ENCODE measurements around the gene ZNF185.
"Not testable (repeated sequence)": the region's sequence is repeated elsewhere in the genome, so short reads cannot be mapped to it uniquely, and the experiment has no call there.

ZNF185 gene

DNA sequence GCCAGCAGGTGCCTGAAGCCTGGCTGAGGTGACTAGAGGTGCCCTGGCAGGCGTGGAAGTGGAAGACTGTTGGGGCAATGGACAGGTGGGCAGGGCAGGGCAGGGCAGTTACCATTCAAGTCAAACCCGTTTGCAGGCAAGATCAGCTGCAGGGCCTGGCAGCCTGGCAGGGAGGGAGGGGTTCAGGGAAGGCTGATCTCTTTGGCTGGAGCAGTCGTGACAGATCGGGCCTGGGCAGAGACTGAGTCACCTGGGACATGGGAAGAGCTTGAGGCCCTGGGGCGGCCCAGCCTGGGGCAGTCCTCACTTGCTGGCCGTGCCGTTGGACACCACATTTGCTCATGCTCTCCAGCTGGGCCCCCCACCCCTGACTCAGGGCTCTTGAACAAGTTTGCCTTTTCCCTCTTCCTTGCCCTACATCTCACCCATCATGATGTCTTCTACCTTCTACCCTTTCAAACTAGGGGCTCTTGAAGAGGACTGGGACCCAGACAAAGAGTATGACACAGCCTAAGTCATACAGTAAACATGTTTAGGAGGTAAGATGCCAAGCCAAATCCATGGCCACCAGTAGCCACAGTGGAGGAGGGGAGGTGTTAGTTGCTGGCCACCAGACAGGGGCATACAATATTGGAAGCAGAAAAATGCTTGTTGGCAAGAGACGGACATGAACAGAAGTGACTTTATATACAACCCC lies 2.0 kb upstream of the ZNF185 start:
- no peak for DNase-seq

DNA sequence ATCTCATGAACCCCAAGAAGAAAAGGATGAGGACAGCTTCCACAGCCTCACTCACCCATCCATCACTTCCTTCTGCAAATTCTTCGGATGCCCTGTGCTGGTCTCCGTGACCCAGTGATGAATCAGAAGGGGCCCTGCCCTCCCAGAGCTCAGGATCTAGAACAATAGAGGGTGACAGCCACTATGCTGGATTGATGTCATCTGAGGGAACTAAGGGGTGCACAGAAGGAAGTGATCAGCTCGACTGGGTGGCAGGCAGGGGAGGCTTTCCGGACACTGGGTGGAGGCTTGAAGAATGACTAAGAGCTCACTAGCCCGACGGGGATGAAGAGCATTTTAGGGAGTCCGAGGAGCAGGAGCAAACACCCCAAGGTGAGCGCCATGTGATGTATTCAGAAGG lies 1.4 kb upstream of the ZNF185 start:
- DNase-seq, result no peak

DNA sequence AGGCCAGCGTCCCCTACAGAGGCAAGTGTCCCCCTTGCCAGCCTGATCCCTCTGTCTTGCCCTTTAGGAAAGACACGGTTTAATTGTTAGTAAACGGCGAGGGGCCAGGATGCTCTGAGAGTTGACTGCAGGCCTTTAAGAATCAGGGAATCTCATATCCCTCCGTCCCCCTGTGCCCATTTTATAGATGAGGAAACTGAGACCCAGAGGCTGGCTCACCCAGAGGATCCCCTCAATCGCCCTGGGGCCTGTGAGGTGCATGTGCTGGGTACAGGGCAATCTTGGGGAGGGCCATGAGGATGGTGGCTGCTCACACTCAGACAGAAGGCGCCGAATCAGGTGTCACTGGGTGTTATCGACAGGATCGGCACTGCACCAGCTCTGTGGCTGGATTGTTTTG lies 575 bp downstream of the ZNF185 start:
- DNase-seq, result no peak

DNA sequence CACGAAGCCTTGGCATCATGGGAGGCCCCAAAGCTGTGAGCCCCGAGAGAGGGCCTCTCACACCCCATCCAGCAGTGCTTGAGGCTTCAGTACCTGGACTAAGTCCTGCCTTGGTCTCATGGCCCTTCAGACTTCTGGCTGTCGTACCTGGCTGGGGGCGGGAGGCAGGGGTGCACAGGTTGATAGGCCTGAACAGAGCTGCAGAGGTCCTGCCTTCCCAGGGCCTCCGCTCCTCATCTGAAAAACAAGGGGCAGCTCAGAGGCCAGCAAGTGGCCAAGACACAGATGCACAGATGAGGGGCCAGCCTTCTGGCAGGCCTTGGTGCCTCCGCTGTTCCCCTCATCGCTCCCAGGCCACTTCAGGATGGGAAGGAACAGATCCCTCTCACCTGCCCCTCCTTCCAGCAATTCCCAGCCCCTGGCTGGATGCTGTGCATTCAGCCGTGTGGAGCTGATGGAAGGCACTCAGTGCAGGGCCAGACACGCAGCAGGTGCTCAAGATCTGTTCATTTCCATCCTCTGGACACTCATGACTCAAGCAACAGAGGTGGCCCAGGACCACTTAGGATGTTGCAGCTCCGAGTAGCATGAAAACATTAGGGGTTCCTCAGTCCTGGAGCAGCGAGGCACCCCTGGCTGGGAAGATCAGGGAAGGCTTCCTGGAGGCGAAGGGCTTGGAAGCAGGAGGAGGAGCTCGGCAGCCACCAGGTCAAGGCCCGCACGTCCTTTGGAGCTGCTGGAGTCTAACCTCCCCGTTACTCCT lies 1.4 kb downstream of the ZNF185 start:
- no peak for DNase-seq

DNA sequence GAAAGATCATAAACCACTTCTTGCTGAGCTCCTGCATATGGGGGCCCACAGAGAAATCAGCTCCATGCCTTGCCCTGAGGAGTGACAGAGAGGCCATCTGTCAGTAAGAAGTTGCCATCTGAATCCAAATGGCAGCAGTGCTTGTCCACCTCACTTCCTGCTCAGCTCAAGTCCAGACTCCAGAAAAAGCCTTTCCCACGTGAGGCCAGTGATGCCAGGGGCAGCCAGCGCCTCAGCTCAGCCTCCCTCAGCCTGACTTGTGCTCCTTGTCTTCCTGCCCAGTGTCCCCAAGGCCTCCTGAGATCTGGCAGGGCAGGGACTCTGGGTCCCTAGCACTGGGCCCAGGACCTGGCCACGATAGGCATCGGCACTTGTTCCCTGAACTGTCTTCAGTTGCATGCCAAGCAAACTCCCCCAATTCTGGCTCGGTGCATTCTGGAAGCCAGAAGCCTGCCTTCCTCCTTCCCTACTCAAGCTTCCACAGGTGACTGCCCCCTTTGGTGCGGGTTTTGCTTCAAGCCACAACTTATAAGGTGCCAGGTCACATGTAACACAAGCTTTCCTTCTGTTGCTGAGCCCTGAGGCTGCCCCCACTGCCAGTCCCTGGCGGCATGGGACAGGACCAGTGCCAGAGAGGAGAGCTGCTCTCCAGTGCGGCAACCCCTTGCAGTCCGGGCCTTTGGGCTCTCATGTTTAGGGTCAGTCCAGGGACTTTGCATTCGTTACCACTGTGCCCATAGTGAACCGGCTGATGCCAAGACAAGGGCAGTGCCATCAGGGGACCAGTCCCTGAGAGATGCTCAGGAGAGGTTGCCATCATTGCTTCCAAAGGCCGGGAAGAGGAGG lies 2.2 kb downstream of the ZNF185 start:
- DNase-seq, result no peak

DNA sequence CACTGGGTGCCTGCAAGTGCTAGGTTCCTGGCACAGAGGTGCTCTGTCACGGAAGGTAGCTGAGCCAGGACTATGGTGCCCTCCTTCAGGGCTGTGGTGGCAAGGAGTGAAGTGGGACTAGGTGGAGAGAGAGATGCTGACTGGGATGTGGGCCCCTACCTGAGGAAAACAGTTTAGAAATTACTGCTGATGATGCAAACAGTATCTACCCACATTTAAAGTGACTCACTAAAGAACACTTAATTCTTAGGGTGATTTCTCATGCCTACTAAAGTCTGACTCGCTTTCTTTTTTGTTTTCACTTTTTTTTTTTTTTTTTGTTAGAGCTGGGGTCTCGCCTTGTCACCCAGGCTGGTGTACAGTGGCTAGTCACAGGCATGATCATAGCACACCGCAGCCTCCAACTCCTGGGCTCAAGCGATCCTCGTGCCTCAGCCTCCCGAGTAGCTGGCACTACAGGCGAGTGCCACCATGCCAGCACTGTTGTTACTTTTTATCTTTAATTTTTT lies 3.1 kb downstream of the ZNF185 start:
- DNase-seq, result no peak

DNA sequence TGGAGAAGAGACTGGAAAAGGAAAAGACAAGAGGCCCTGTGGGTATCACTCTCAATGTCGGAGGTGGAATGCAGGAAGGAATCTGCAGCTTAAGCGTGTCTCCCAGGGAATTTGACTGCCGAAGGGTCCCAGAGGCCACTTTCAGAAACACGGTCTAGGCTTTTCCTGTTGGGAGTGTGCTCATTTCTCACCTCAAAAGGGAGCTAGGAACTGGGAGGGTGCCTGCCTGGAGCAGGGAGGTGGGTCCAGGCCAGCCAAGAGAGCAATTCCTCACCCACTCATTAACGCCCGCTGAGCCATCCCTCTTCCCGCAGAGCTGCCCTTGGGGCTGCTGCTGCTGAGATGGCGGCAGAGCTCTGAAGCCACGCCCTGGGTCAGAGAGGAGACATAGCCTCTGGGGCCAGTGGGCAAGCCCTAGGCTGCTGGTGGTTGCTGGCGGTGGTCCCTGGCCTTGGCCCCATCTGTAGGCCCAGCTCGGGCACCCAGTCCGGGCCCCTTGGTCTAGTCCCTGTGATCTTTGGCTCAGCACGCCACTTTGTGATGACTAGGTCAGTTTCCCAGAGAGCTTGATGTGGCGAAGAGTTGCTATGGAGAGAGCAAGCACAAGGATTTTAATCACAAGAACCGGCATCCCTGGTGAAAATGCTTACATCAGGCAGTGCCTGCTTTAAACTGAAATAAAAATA lies 4.1 kb downstream of the ZNF185 start:
- no peak for DNase-seq

DNA sequence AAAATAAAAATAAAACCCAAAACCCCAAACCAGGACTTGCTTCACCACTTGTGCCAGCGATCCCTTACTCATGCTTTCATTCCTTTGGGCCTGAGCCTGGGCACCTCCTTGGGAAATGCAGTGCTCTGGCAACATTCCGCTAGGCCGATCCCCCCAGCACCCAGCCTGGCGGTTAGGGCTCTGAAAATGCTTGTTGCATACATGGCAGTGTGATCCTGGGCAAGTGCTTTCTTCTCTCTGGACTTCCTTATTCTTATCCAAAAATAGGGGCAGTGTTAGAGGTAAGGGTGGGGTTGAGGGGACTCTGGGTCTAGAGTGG lies 4.6 kb downstream of the ZNF185 start:
- no peak for DNase-seq

DNA sequence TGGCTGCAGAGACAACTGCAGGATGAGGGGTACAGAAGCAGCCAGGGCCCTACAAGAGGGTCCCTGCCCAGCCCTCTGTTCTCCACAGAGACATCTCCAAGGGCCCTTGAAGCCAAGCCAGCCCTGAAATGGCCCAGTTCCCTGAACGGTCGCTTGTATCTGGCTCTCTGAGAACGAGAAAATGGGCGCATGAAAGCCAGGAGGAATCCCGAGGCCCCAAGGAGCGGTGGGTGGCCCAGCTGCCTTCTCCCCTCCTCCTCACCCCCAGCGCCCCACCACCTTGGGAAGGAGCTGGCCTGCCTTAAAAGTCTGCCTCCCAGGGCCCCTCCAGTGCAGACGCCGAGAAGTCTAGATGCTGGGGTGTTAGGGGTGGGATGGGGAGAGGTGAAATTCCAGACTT lies 5.7 kb downstream of the ZNF185 start:
- no peak for DNase-seq

DNA sequence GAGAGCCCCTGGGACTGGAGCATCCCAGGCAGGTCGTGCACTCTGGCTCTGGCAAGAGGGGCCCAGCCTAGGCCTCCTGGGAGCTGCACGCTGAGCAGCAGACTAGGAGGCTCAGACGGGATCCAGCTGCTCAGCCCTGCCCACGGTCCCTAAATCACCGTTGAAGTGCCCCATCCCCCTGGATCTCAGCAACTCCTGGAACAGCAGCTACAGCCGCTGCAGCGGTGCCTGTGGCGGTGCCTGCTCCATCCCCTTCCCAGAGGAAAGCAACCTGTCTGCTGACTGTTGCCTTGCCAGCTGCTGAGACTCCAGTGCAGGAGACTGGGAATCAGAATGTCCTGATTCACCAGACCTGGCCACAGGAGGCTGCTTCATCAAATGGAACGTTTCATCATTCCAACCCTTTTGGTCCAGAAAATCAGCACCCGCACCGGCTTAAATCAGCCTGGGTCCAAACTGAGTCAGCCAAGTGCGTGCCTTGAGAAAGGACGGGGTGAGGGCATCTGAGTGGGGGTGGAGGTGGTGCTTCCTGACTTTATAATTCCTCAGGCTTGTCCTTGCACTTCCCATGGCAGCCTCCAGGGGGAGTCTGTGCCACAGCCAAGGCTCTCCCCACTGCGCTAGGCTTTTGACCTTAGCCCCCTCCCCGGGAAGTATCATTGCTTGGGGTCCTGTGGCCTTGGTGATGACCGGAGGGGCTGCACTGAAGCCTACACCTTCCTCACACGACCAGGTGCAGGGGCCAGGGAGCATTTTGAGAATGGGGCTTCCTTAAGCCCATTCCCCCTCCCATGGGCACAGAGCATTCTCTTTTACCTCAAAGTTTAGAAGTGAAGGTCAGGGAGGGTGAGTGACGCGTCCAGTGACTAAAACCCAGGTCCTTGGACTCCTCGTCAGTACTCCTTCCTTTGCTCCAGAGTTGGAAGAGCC lies 6.5 kb downstream of the ZNF185 start:
- DNase-seq, result peak; percentile 47

DNA sequence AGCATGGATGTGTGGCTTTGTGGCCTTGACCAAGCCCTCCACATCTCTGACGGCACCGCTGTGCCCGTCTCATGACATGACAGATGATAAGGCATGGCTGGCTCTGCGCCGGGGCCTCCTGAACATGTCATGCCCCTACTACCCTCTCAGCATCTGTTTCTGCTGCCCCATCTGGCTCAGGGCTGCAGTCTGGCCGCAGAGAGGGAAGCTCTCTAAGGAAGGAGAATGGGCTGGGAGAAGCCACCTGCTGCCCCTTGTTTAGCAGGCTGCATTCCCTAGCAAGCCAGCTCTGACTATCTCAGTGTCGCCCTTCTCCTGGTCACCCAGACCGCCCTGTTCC lies 7.2 kb downstream of the ZNF185 start:
- no peak for DNase-seq

DNA sequence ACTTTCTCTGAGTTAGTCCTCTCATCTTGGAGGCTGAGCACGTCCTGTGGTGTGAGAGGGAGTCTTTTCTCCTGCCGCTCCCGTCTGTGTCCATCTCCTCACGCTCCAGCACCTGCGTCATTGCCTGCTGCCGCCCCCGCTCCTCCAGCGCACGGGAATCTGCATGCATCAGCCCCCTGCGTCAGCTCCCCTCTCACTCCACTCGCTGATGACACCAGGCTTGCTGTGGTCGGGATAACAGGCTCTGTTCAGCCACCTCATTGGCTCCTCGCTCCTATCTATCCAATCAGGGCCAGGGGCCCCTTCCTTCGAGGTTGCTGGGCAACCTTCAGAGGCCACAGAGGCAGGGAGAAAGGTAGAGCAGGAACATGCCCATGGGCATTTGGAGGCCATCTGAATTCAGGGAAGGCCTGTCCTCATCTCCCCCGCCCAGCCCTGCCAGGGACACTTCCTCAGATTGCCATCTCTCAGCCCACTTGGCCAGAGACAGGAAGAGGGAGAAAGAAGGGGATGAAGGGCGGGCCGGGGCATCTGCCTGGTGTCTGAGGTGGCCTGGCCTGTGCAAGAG lies 9.3 kb downstream of the ZNF185 start:
- DNase-seq, result no peak

DNA sequence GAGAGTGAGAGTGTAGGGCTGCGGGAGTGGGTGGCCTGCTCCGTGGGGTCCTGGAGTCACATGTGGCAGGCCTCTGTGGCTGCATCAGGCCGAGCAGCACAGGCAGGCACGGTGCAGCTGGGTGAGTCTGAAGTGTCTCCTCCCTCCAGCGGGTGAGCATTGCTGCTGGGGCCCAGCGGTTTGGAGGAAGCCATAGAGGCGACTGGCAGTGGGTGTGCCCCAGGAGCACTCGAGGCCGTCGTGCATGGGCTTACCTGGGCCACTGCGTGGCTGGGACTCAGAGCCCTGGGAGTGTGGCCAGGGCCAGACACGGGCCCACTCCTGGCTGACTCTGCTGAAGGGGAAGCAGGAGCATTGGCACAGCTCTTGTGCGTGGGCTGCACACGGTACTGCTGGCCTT lies 10.6 kb downstream of the ZNF185 start:
- DNase-seq, result no peak

DNA sequence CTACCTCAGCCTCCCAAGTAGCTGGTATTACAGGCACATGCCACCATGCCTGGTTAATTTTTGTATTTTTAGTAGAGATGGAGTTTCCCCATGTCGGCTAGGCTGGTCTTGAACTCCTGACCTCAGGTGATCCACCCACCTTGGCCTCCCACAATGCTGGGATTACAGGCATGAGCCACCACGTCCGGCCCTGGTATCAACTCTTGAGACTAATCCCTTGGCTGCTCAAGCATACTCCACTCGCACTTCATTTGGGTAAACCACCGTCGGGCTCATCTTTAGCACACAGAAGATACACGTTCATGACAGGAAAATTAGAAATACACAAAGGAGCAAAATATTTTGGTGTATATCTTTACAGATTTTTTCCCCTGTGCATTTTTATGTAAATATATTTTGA lies 12.2 kb downstream of the ZNF185 start:
- not testable (repeated sequence) for DNase-seq

DNA sequence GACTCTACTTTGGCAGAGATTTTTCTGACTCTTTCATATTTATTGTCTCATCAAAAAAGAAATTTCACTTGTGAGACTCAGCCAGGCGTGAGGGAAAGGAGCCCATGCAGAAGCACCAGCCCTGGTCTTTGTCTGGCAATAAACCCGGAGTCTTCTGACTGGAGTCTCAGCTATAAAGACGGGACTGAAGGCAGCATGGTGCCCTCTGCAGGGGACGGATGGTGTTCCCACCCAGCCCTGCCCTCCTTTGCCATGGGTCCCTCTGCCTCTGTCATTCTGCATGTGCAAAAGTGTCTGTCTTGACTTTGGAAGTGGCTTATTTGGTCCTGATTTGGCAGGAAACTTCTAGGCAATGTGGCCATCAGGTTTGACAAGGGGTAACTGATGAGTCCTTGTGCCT lies 14.2 kb downstream of the ZNF185 start:
- DNase-seq, result no peak

DNA sequence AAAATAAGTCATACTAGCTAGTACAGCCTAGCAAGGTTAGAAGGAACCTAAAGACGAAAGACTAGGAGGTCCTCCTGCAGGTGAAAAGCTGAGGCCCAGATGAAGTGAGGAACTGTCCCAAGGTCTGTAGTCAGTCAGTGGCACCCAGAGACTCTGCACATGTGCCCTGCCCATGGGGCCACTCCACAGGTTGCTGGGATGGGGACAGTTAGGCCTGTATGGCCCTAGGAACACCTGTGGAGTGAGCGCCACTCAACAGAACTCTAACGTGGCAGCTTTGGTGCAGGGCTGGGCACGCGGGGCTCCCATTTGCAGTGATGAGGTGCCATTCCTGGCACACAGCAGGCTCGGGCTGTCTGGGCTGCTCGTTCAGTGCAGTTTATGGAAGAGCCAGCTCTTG lies 14.8 kb downstream of the ZNF185 start:
- no peak for DNase-seq

DNA sequence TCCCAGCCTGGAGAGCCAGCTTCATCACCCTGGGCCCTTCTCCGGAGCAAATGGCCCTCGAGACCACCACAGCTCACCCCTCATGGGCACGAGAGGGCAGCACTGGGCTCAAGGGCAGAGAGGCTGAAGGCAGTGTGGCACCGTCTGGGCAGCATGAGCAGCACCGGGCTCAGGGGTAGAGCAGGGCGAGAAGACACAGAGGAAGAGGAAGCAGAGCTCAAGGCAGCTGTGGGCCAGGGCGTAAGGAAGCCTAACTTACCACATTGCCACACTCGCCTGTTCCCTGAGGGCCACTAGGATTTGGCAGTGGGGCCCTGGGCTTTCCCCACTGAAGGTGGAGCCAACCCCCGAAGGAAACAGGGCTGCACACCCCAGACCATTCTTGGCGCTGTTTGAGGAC lies 15.5 kb downstream of the ZNF185 start:
- DNase-seq, result no peak

DNA sequence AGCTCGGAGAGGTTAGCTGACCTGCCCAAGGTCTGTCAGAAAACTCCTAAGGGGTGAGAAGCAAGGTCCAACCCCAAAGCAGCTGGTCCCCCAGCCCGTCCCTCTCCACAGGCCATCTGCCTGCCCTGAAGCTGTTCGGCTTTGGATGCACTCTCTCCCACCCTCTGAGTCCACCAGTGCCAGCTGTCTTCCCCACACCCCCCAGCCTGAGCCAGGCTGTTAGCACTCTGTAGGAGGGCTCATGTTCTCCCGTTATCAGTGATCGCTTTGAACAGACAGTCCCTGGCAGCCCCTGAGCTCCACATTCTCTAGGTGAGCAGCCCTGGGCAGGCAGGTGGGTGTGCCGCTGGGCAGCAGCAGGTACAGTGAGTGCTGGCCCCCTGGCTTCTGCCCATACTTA lies 16.0 kb downstream of the ZNF185 start:
- DNase-seq, result no peak

DNA sequence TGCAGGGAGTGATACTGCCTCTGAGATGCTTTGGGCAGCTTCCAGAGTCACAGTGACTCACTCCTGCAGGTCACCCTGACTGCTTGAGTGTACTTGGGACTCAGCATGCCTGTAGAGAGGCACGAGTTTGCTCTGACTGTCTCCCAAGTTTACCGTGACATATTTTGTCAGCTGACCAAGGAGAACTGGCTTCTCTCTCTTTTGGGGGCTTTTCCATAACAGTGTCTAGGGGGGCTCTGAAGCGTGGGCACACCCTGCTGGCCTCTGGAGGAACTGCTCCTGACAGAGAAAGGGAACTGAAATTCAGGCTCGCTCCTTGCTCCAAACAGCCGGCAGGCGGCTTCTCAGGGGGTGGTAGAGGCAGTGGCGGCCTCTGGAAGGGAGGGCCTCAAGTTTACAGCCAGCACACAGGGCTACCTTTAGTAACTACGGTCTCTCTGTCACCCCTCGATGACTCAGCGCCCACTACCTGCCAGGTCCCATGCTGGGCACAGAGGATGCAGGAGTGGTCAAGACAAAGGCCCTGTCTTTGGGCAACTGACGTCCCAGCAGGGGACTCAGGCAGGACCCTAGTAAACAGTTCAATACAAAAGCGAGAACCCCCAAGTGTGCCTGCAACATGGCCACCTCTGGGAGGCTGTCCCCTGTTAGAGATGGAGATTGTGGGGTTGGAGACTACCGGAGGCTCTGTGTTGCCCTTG lies 17.8 kb downstream of the ZNF185 start:
- DNase-seq, result no peak

DNA sequence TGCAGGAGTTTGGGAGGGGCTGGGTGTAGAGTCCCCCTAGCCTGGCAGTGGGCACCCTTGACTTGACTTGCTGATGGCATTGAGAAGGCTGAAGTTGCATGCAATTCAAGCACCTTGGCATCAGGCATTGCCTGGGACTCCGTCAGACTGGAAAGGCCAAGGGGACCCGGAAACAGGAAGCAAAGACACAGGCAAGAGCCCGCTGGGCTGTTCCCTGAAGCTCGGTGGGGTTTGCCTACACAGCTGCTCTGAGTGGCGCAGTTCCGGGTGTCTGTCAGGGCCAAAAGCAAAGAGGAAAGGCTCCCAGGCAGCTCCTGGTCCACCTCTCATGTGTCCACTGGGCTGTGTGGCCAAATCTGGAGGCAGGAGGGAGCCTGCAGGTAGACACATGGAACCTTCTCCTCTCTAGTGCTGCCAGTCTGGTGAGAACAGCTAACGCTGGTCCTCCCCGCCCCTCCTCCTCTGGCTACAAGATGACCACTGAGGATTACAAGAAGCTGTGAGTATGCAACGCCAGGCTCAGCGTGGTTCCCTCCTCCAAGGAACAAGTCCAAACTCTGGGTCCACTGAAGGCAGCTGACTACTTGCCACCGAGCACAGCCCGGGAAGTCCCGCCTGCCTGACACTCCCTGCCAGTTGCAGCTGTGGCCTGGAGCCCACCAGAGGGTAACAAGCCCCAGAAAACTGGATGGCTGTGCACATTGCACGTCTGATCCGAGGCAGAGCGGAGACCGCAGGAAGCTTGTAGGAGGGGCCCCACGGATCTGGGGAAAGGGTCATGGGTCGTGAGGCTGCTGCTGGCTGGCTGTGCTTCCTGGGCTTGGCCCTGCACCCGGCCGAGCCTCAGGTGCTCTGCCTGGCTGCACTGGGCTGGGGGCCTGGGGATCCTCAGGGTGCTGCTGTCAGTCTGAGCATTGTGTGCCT lies 20.1 kb downstream of the ZNF185 start:
- no peak for DNase-seq

Measured in NCI-H226 (cell line).